Thyroid gland (tissue), 4 donors: Measurements from ENCODE around the gene ANGPTL4. TPM values are rescaled to one million over a fixed set of nuclear protein-coding genes. Genes with fewer than 3 reads are reported as not detected.

Source experiments
- DNase-seq, 2 donors: peaks; one replicate each; pipeline ENCODE4 v3.0.0-alpha.2; 2019
- H3K27ac ChIP-seq, 3 donors: fragments of 200-600 bp; sonication (generic); 1 replicate in 2 of 3; 2 replicates in 1 of 3; pipeline ENCODE4 v1.5.1; 2016 to 2019; ENCODE audit warnings: mild to moderate bottlenecking in 1 of 3, moderate library complexity in 1 of 3
- H3K27me3 ChIP-seq: fragments of 200-600 bp; sonication (generic); one replicate; pipeline ENCODE4 v1.5.1; 2019
- H3K36me3 ChIP-seq, 2 donors: fragments of 200-600 bp; sonication (generic); one replicate each; pipeline ENCODE4 v1.5.1; 2016 to 2019
- H3K4me1 ChIP-seq, 2 donors: fragments of 200-600 bp; sonication (generic); one replicate each; pipeline ENCODE4 v1.5.1; 2017 to 2019
- H3K4me3 ChIP-seq, 3 donors: fragments of 200-600 bp; sonication (generic); replicated peaks in 1 of 3; 1 replicate in 2 of 3; 2 replicates in 1 of 3; pipeline ENCODE4 v1.5.1; 2016; ENCODE audit warnings: mild to moderate bottlenecking in 1 of 3
- H3K9me3 ChIP-seq: fragments of 200-600 bp; sonication (generic); one replicate; pipeline ENCODE4 v1.5.1; 2017
- POLR2A ChIP-seq, 2 donors: fragments of 450-650 bp; IDR thresholded peaks; one replicate each; pipeline ENCODE4 v1.6.1; 2017; ENCODE audit warnings: antibody characterized with exemption in 2 of 2, mild to moderate bottlenecking in 2 of 2, moderate library complexity in 1 of 2
- WGBS, 2 donors: methylation state at CpG; one replicate each; pipeline ENCODE4 v1.1.5; 2017; 5-methylcytosine and 5-hydroxymethylcytosine counted together
- intact Hi-C: fragments of 100-400 bp; cut with DNase I; formaldehyde crosslinking; loops from one replicate; pipeline ENCODE4 v1.15.1; 2023
- microRNA-seq: library from miRNA; unstranded; fragments of <30 nt; microRNA quantifications from one replicate; pipeline ENCODE4, GENCODE V29; 2016
- small RNA-seq: library from RNA; depleted of rRNA; stranded (forward); fragments of <200 nt; gene quantifications from one replicate; pipeline ENCODE3, GENCODE V24; 2016
- total RNA-seq, 4 donors: library from RNA; depleted of rRNA; stranded (reverse); fragments of >200 nt; gene quantifications; one replicate each; pipeline ENCODE4 v1.2.3, GENCODE V29; 2016
- TF ChIP-seq, protein P1 (sequence below), 6 experiments: fragments of 200-600 bp in 3 of 6; fragments of 450-650 bp in 3 of 6; sonication (generic) in 3 of 6; IDR thresholded peaks; one replicate each; pipeline ENCODE4 v1.5.1; 2016 to 2019; ENCODE audit warnings: antibody characterized with exemption in 6 of 6, mild to moderate bottlenecking in 2 of 6, inconsistent platforms in 1 of 6, moderate library complexity in 1 of 6

Gene ANGPTL4
- total RNA-seq, 4 donors from 2014 or later, result 19.9 to 99.8 (median 46.6) TPM

DNA sequence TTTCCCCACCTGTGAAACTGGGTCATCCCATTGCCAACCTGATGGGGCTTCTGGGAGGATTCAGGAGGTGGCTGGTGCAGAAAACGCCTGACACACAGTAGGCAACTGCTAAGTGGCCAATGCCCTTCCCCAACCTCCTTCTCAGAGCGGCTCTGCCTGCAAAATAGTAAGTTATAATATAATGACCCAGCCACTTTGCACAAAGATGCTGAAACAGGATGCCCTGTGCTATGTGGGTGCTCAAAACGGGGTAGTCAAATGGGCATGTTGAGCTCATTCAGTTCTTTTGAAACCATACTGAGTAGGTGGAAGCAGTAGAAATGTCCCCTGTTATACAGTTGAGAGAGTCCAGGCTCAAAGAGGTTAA, 49.7 kb downstream of the ANGPTL4 start:
- Histone ChIP-seq H3K27ac (peak overlapping the region in 1 of 3 donors; percentile 66), H3K9me3 (no peaks in the 10 kb centered on the region), H3K36me3 (no peaks in the 10 kb centered on the region), H3K4me3 (peak overlapping the region; percentile 11 to 76 (median 51)), H3K4me1 (peaks cover 26 to 44% of the 10 kb centered on the region in 2 donors), H3K27me3 (no peaks in the 10 kb centered on the region)
- WGBS, 2 donors, result 16% methylated on average over 3 of the region's 3 CpGs
- TF ChIP-seq POLR2A (IDR thresholded peaks at IDR 0.05), result no peak
- TF ChIP-seq, protein P1, sequence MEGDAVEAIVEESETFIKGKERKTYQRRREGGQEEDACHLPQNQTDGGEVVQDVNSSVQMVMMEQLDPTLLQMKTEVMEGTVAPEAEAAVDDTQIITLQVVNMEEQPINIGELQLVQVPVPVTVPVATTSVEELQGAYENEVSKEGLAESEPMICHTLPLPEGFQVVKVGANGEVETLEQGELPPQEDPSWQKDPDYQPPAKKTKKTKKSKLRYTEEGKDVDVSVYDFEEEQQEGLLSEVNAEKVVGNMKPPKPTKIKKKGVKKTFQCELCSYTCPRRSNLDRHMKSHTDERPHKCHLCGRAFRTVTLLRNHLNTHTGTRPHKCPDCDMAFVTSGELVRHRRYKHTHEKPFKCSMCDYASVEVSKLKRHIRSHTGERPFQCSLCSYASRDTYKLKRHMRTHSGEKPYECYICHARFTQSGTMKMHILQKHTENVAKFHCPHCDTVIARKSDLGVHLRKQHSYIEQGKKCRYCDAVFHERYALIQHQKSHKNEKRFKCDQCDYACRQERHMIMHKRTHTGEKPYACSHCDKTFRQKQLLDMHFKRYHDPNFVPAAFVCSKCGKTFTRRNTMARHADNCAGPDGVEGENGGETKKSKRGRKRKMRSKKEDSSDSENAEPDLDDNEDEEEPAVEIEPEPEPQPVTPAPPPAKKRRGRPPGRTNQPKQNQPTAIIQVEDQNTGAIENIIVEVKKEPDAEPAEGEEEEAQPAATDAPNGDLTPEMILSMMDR (IDR thresholded peaks at IDR 0.05), result no peak
- intact Hi-C loops, result no loop called here
- DNase-seq, result no peak

DNA sequence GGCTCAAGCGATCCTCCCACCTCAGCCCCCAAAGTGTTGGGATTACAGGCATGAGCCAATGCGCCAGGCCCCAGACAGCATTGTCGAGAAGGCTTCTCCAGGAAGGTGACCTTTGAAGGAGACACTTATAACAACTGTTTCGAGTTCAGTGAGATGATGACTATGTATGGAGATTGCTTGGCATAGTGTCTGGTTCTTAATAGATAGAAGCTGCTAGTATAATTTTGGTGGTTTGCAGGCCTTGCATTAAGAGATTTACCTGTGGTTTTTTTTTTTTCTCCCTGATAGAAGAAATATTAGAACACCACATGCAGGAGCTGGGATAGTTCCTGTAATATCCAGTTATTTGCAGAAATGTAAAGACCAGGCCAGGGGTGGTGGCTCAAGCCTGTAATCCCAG, 52.8 kb downstream of the ANGPTL4 start:
- peak in 1 of 2 donors; percentile 42 for DNase-seq
- 47 to 60% methylated on average over 4 of the region's 4 CpGs for WGBS, 2 donors
- Histone ChIP-seq H3K4me1 (peaks cover 26 to 47% of the 10 kb centered on the region in 2 donors), H3K36me3 (peaks cover 2 to 4% of the 10 kb centered on the region in 2 donors), H3K9me3 (no peaks in the 10 kb centered on the region), H3K4me3 (no peak overlapping the region), H3K27me3 (no peaks in the 10 kb centered on the region), H3K27ac (peak overlapping the region; percentile 15 to 28 (median 17))
- TF ChIP-seq POLR2A (IDR thresholded peaks at IDR 0.05), result no peak
- TF ChIP-seq, protein P1 (IDR thresholded peaks at IDR 0.05), result no peak
- intact Hi-C loops, result no loop called here

DNA sequence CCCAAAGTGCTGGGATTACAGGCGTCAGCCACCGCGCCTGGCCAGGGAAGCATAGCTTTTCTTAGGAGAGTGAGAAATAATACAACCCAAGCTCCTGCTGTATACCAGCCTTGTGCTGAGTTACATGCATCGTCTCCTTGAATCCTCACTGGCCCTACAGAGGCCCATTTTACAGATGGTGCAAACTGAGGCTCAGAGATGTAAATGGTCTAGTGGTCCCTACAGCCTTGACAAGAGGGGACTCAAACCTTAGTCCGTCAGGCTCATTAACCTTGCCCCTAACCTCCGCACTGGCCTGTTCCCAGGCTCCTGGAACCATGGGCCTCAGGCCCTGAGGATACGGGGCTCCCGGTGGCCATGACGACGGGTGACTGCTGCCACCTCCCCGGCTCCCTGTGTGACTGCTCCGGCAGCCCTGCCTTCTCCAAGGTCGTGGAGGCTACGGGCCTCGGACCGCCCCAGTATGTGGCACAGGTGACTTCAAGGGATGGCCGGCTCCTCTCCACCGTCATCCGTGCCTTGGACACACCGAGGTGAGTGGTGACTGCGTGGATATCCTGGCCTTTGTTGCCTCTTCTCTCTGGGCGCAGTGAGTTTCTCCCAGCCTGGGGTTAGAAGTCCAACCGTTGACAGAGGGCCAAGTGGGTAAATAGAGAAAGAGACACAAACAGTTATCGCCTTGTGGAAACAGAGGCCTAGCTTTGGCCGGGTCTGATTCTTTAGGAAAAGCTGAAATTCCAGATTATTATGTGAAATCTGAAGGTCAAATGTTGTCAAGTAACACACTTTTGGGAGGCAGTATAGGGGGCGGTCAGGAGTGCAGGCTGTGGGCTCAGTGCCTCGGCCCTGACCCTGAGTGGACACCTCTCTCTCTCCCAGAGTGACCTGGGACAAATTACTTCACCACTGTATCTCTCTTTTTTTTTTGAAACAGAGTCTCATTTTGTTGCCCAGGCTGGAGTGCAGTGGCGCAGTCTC, 57.8 kb downstream of the ANGPTL4 start:
- Histone ChIP-seq H3K4me3 (no peak overlapping the region), H3K36me3 (peaks cover 11 to 13% of the 10 kb centered on the region in 2 donors), H3K9me3 (no peaks in the 10 kb centered on the region), H3K4me1 (peaks cover 5 to 36% of the 10 kb centered on the region in 2 donors), H3K27me3 (no peaks in the 10 kb centered on the region), H3K27ac (no peak overlapping the region)
- no peak for DNase-seq
- 93 to 96% methylated on average over 16 to 23 of the region's 28 CpGs for WGBS, 2 donors
- intact Hi-C loops, result no loop called here
- TF ChIP-seq POLR2A (IDR thresholded peaks at IDR 0.05), result no peak
- TF ChIP-seq, protein P1 (IDR thresholded peaks at IDR 0.05), result no peak

DNA sequence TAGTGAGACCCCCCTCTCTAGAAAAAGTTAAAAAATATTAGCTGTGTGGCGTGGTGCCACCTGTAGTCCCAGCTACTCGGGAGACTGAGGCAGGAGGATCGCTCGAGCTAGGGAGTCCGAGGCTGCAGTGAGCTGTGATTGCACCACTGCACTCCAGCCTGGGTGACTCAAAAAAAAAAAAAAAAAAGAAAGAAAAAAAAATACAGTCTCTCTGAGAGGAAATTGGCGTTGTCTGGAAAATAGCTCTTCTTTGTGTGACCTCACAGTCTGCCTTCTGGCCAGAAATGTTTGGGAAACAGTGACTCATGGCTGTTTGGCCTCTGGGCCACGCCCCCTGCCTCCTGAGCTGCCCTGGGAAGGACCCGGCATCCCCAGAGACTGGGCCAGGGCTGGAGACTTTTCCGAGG, 59.9 kb downstream of the ANGPTL4 start:
- H3K4me3 ChIP-seq, result no peak overlapping the region
- peaks cover 15 to 17% of the 10 kb centered on the region in 2 donors for H3K36me3 ChIP-seq
- H3K27me3 ChIP-seq, result no peaks in the 10 kb centered on the region
- WGBS, 2 donors, result 62 to 64% methylated on average over 9 of the region's 9 CpGs
- H3K9me3 ChIP-seq, result no peaks in the 10 kb centered on the region
- H3K27ac ChIP-seq, result peak overlapping the region; percentile 39 to 88 (median 88)
- TF ChIP-seq, protein P1 (IDR thresholded peaks at IDR 0.05), result no peak
- TF ChIP-seq POLR2A (IDR thresholded peaks at IDR 0.05), result no peak
- DNase-seq, result peak; percentile 62 to 73
- intact Hi-C loops, result no loop called here
- peaks cover 0 to 19% of the 10 kb centered on the region in 2 donors for H3K4me1 ChIP-seq

Small RNA genes lying within 50 kb of the gene (microRNA-seq; reads per million reads assigned to microRNA genes)
- gene MIR4999, result 6.2 reads per million, percentile 14 among the genes with 10 or more reads in this experiment

Small RNA genes lying within 50 kb of the gene (small RNA-seq; reads per million reads assigned to genes)
- not detected for gene MIR4999

Other genes starting within 250 kb of the ANGPTL4 start
- 1 to 10 TPM in 3 of 4 donors, under 1 TPM in 1; 0.13 to 8.7 (median 2.5) TPM for gene FBN3, start 214.6 kb upstream of the ANGPTL4 start, total RNA-seq
- 100 to 1,000 TPM; 123 to 175 (median 144) TPM for gene CERS4, start 154.8 kb upstream of the ANGPTL4 start, total RNA-seq
- 100 to 1,000 TPM in 1 of 4 donors, 10 to 100 TPM in 3; 20.8 to 114 (median 74.0) TPM for gene CD320, start 55.8 kb upstream of the ANGPTL4 start, total RNA-seq
- gene NDUFA7, start 42.8 kb upstream of the ANGPTL4 start, total RNA-seq, result 10 to 100 TPM in 2 of 4 donors, 1 to 10 TPM in 2; 3.8 to 39.7 (median 17.0) TPM
- gene RPS28, start 42.7 kb upstream of the ANGPTL4 start, total RNA-seq, result 100 to 1,000 TPM; 262 to 525 (median 420) TPM
- gene KANK3, start 20.9 kb upstream of the ANGPTL4 start, total RNA-seq, result 10 to 100 TPM; 21.1 to 49.7 (median 30.5) TPM
- gene RAB11B, start 26.2 kb downstream of the ANGPTL4 start, total RNA-seq, result 100 to 1,000 TPM in 2 of 4 donors, 10 to 100 TPM in 2; 91.2 to 137 (median 113) TPM
- 100 to 1,000 TPM; 168 to 245 (median 215) TPM for gene MARCHF2, start 49.1 kb downstream of the ANGPTL4 start, total RNA-seq
- gene HNRNPM, start 80.8 kb downstream of the ANGPTL4 start, total RNA-seq, result 100 to 1,000 TPM in 2 of 4 donors, 10 to 100 TPM in 2; 79.3 to 138 (median 97.2) TPM
- gene PRAM1, start 138.5 kb downstream of the ANGPTL4 start, total RNA-seq, result 1 to 10 TPM in 1 of 4 donors, under 1 TPM in 2, not detected in 1; 0.58 to 2.0 (median 0.81) TPM
- gene ZNF414, start 150.0 kb downstream of the ANGPTL4 start, total RNA-seq, result 10 to 100 TPM in 3 of 4 donors, 1 to 10 TPM in 1; 9.1 to 44.3 (median 34.4) TPM
- 10 to 100 TPM in 1 of 4 donors, 1 to 10 TPM in 3; 5.1 to 21.5 (median 6.0) TPM for gene MYO1F, start 213.3 kb downstream of the ANGPTL4 start, total RNA-seq
- gene ADAMTS10, start 246.6 kb downstream of the ANGPTL4 start, total RNA-seq, result 10 to 100 TPM in 3 of 4 donors, 1 to 10 TPM in 1; 7.6 to 20.9 (median 14.7) TPM